GM21515 (cell line): ENCODE data around the gene DNAJC7.
"Not testable (repeated sequence)": the region's sequence is repeated elsewhere in the genome, so short reads cannot be mapped to it uniquely, and the experiment has no call there.

Experiments
- ATAC-seq: cut with Tn5 transposase; IDR thresholded peaks from one replicate; pipeline ENCODE4 v1.9.1; 2021; ENCODE audit not compliant: unreplicated experiment

The DNAJC7 gene

DNA sequence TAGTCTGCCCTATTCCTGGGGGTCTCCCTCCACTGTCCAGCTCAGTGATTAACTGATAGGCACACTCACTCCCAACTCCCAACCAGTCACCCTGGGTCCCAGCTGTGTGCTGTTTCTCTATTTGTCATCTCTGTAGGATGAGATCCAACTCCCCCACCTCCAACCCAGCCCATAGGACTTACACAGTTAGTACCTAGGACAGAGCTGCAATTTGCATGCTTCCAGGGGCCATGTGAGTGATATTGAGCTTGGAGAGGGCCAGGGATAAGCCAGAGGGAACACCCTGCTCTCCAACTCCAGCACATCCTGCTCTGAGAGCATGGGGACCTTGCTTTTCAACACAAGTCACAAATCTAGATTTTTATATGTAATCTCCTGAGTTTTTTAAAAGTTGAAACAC, 24.4 kb upstream of the DNAJC7 start:
- no peak for ATAC-seq

DNA sequence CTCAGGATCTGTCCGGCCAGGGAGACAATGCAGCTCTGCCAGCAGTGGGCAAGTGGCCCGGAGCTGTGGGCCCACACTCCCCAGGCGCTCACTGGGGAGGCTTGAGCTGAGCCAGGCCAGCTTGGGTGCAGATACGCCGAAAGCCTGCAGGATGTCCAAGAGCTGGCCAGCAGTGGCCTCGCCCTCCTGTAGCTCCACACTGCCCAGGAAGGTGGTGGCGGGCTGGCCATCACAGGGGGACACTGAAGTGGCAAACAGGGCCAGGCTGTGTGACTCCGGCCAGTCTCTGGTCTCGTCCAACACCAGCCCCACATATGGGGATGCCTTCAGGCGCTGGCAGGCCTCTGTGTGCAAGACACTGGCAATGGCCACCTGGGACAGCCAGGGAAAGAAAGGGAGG, 23.6 kb upstream of the DNAJC7 start:
- no peak for ATAC-seq

GRCh38 chr17:42039794-42040763, 22.8 kb upstream of the DNAJC7 start:
- ATAC-seq: no peak

DNA sequence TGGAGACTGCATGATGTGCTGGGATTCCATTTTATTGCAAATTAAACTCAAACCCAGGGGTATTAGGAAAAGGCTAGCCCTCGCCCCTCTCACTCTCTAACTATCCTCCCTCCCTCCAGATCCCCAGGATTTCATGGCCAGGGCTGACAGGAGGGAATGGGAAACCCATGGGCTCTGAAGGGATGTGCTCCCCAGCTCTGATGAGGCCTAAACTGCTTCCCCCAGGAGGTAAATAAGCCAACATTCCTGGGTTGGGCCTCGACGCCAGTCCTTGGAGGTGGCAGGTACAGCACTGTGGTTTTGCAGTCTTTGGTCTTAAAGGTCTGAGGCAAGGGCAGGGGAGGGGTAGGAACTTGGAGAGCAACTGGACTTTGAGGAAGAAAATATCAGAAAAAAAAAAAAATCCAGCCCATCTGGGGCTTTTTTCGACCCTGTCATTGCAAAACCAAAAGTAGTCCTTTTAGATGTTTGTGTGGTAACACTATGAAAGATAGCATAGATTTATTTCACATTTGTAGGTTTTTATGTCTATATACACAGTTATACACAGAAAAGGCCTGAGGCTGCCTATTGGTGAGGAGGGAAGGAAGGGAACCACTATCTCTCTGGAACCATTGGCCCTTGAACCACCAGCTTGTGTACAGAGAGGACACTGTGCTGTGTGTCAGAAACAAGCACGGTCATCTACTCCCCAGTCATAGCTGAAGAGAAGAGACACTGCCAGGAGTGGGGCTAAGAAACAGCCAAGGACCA, 21.2 kb upstream of the DNAJC7 start:
- ATAC-seq: no peak

- no peak for ATAC-seq
Observed at GRCh38 chr17:42034059-42034458, 16.8 kb upstream of the DNAJC7 start.

DNA sequence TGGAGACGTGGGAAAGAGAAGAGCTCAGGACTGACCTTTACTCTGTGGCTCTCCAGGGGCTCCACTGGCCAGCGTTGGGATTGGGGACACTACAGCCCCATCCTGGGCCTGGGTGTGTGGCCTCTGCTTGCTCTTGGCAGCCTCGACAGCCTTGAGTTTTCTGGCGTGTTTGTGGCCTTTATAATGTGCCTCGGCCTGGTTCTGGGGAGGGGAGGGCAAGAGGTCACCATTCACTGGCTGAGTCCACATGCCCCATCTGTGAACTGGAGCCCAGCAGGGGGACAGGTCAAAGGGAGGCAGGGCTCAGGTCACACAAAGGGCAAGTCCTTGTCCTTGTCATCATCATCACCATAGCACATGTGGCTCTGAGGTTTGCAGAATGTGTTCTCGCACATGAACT, 14.3 kb upstream of the DNAJC7 start:
- no peak for ATAC-seq

GRCh38 chr17:42028791-42029127, 11.5 kb upstream of the DNAJC7 start:
- ATAC-seq: no peak

- no peak for ATAC-seq
Observed at GRCh38 chr17:42027961-42028790, 10.9 kb upstream of the DNAJC7 start.

DNA sequence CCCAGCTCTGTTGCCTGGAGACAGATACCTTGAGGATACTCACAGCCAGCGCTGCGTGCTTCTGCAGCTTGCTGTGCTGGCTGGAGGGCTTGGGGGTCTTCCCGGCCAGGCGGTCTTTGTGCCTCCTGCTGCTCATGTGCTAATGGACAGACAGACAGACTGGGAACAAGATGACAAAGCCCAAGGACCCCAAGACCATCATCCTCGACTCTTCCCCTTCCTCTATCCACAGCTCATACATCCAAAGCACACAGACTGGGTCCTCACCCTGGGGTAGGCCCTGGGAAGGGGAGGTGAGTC, 10.3 kb upstream of the DNAJC7 start:
- ATAC-seq: no peak

DNA sequence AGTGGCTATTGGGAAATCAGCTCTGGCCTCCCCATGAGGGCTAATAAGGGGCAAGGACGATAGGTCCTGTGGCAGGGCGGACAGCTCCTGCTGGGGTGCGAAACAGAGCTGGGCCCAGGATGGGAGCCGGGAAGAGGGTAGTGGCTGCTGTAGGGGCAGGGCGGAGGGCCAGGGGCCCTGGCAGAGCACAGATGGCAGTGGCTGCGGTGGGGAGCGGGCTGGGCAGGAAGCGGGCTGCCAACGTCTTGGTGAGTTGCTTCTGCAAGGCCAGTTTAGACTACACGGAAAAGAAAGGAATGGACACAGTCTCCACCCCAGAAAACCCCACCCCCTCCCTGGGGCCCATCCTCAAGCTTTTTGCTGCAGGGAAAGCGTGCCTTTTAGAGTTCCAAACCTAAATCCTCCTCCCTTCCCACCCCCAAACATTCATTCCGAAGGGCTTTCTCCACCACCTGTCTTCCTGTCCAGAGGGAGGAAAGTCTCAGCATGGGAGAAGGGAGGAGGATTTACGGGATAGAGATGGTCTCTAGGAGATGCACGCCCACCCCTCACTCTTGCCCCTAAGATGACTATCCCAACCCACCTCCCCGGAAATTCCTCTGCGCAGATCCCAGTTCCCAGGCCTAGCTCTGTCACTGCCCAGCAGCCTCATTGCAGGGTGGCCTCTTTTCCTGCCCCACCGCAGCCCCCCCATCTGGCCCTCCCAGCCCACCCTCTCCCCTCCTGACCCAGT, 9.8 kb upstream of the DNAJC7 start:
- ATAC-seq: no peak

DNA sequence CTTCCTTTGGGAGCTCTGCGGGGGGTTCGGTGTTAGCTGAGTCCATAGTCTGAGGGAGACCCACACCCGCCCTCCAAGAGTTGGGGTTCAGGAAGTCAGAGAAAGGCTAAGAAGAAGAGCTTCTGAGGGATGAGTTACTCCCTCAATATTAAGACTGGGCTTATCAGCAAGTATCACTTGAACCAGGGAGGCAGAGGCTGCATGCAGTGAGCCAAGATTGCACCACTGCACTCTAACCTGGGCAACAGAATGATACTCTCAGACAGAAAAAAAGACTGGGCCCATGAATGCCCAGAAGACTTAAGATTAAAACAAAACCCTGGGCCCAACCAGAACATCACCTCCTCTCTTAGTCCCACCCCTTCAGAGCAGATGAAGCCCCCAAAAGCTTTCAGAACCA, 8.7 kb upstream of the DNAJC7 start:
- ATAC-seq: no peak

GRCh38 chr17:42025191-42025579, 7.9 kb upstream of the DNAJC7 start:
- ATAC-seq: peak; percentile 11

DNA sequence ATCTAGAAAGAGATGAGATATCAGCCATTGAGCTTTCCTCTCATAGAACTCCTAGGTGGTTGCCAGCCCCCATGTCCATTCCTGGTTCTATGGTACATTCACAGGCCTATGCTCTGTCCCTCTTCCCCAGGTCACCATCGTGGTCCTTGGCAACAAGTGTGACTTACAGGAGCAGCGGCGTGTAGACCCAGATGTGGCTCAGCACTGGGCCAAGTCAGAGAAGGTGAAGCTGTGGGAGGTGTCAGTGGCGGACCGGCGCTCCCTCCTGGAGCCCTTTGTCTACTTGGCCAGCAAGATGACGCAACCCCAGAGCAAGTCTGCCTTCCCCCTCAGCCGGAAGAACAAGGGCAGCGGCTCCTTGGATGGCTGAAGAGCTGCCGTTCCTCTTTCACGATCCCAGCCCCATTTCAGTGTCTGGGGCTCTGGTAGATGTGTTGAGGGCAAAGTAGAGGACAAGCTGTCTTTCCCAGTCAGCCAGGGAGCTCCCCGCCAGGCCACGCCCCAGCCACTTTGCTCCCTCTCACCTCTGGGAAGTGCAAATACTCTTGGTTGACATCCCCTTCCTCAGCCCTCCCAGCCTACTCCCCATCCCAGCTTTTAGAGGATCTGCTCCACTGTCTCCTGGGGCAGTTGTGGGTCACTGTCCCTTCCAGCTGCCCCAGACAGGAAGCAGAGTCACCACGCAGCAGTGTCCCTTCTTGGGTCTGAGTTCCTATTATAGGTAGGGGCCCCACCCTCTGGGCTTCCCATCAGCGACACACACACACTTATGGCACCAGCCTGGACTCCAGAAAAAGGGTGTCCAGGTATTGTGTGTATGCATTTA, 6.5 kb upstream of the DNAJC7 start:
- ATAC-seq: no peak

- not testable (repeated sequence) for ATAC-seq
Observed at GRCh38 chr17:42020845-42021244, 3.6 kb upstream of the DNAJC7 start.

DNA sequence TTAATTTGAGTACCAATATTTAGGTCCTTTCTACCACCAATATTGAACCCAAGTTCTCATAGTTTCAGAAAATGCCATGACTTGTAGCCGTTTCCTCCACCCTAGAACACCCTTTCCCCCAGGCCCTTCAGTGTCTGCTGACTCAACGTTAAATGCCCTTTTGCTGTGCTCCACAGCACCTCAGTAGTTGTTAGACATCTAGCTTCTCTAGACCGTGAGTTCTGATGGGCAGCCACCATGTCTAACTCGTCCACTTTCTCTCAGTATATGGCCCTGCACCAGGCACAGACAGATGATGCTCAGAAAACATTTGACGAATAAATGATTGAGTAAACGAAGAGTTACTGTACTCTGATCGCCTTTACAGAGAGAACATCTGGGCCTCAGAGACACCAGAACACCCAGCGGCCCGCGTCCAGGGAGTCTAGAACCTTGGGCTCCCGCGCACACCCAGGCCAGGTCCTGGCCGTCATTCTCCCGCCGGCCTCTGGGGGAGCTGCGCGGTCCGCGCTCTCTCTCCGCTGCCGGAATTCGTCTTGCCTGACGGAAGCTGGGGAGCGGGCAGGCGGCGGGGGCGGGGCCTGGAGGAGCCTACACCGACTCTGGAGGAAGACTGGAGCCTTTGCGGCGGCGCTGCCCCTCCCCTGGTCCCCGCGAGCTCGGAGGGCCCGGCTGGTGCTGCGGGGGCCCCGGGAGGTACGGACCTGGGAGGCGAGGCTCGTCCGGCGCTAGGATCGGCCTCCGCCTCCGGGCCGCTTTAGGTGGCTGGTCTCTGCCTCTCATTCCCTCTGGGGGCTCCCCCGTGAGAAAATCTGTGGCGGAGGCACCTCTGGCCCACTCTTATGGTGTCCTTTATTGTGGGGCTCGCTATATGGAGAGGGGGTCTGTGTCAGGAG, 2.5 kb upstream of the DNAJC7 start, which contains the start of gene NKIRAS2:
TSS of gene NKIRAS2 (plus strand) at position 582 of the 896 bp plus-strand sequence. CDS start 1,488 bp downstream, outside the sequence.
- ATAC-seq: peak; percentile 55

GRCh38 chr17:42018988-42019387, 1.7 kb upstream of the DNAJC7 start:
- no peak for ATAC-seq

DNA sequence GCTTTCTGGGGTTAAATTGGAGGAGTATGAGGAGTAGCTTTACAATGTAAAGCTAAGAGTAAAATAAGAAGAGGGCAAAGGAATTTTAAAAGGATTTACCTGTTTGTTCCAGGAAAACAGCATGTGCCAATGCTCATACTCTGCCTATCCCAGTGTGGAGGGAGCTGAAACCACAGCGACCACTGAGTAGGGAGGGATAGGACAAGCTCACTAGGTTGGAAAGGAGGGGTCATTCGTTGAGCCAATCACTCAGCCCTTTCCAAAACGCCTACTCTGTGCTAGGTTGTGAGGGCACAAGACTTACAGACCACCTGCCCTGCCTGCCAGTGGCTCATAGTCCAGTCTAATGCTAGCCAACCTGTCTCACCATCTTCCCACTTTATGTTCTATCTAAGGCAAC, 1.1 kb upstream of the DNAJC7 start:
- ATAC-seq: no peak

- ATAC-seq: peak; percentile 7
Observed at GRCh38 chr17:42017866-42018200, 594 bp upstream of the DNAJC7 start.

DNA sequence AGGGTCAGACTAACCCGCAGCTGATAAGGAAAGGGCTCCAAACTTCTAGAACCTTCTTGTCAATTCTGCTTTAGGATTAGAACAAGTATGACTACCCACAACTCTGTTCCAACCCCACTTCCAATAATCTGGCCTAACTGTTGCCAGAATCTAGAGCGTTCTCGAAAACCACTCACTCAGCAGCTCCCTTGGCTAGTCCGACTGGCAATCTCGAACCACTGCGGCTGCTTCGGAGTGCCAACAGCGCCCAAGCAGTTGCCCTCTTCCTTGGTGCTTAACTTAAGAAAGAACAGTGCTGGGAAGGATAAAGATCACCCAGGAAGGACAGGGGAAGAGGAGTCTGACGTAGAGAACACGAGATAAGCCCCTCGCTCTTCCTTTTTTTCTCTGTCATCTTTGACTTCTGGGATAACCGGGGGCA, 818 bp downstream of the DNAJC7 start:
- ATAC-seq: no peak
